ENCODE results near the gene KRTAP12-3.

DNA sequence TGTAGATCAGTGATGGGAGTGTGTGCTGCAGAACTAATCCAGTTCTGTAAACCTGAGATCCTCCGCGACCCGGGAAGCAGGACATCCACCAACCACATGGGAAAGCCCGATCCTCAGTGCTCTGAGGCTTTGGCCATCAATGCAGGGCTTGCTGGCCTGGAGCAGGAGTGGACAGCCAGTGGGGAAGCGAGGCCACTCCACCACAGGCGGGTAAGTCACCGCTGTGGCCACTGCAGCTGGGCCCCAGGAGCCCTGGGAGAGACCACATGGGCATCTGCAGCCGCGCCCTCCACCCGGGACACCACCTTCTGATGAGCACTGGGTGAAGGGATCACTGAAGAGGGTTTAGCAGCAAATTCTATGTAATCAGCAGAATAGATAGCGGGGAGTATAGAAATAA is 23.4 kb downstream of the KRTAP12-3 start:
- TF ChIP-seq, protein P1, sequence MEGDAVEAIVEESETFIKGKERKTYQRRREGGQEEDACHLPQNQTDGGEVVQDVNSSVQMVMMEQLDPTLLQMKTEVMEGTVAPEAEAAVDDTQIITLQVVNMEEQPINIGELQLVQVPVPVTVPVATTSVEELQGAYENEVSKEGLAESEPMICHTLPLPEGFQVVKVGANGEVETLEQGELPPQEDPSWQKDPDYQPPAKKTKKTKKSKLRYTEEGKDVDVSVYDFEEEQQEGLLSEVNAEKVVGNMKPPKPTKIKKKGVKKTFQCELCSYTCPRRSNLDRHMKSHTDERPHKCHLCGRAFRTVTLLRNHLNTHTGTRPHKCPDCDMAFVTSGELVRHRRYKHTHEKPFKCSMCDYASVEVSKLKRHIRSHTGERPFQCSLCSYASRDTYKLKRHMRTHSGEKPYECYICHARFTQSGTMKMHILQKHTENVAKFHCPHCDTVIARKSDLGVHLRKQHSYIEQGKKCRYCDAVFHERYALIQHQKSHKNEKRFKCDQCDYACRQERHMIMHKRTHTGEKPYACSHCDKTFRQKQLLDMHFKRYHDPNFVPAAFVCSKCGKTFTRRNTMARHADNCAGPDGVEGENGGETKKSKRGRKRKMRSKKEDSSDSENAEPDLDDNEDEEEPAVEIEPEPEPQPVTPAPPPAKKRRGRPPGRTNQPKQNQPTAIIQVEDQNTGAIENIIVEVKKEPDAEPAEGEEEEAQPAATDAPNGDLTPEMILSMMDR (IDR thresholded peaks at IDR 0.05) = no peak
- no peak for TF ChIP-seq POLR2A (IDR thresholded peaks at IDR 0.05)
